ENCODE results near the gene TECPR2. TPM values are rescaled to one million over a fixed set of nuclear protein-coding genes. Genes with fewer than 3 reads are reported as not detected.

Gene TECPR2
- total RNA-seq, 1 experiment from 2014 or later, result 21.3 TPM

GRCh38 chr14:102442241-102443211, 79.8 kb downstream of the TECPR2 start:
- Mint-ChIP-seq H3K9me3 (no peaks in the 10 kb centered on the region), H3K4me1 (peaks cover 6% of the 10 kb centered on the region), H3K4me3 (no peak overlapping the region), H3K36me3 (peaks cover 34% of the 10 kb centered on the region), H3K27ac (peak overlapping the region; percentile 41; the same call in 1 of the 2 replicates), H3K27me3 (ENCODE audit: low read depth) (no peaks in the 10 kb centered on the region)
- CTCF ChIA-PET, result interaction anchor here (0.6 to 5.7 kb wide), 2 partner anchors 20 to 56 kb away, joined by 4 to 64 read pairs; no protein-coding TSS in a partner anchor
- POLR2A ChIA-PET, result no interaction called here
- TF ChIP-seq EMX1 (CRISPR knock-in tag; IDR thresholded peaks at IDR 0.05) (no peak), JAZF1 (CRISPR knock-in tag; IDR thresholded peaks at IDR 0.05) (no peak), ZNF512 (CRISPR knock-in tag; IDR thresholded peaks at IDR 0.05; ENCODE audit: borderline replicate concordance) (no peak), SP1 (CRISPR knock-in tag; conservative IDR thresholded peaks at IDR 0.05) (no peak), ZBTB43 (CRISPR knock-in tag; IDR thresholded peaks at IDR 0.05) (no peak), MYBL2 (CRISPR knock-in tag; IDR thresholded peaks at IDR 0.05) (no peak), ATF6 (CRISPR knock-in tag; IDR thresholded peaks at IDR 0.05) (no peak), TEAD1 (CRISPR knock-in tag; IDR thresholded peaks at IDR 0.05) (no peak), ATF3 (CRISPR knock-in tag; conservative IDR thresholded peaks at IDR 0.05) (no peak), KAT7 (CRISPR knock-in tag; IDR thresholded peaks at IDR 0.05; ENCODE audit: borderline replicate concordance) (no peak), SOX15 (CRISPR knock-in tag; IDR thresholded peaks at IDR 0.05) (no peak), PRRX2 (CRISPR knock-in tag; IDR thresholded peaks at IDR 0.05) (no peak), ZNF423 (CRISPR knock-in tag; IDR thresholded peaks at IDR 0.05) (no peak), HMGXB4 (CRISPR knock-in tag; IDR thresholded peaks at IDR 0.05) (no peak), CREM (CRISPR knock-in tag; IDR thresholded peaks at IDR 0.05) (no peak), NR1H2 (CRISPR knock-in tag; IDR thresholded peaks at IDR 0.05) (no peak), USF2 (CRISPR knock-in tag; IDR thresholded peaks at IDR 0.05) (no peak), CREB1 (CRISPR knock-in tag; IDR thresholded peaks at IDR 0.05) (no peak), AFF4 (CRISPR knock-in tag; IDR thresholded peaks at IDR 0.05; ENCODE audit: borderline replicate concordance) (no peak)
- no peak for ATAC-seq
- no peak for DNase-seq (ENCODE audit: low spot score)
